Measurements from ENCODE around the gene OR2V2. TPM values are rescaled to one million over a fixed set of nuclear protein-coding genes. Genes with fewer than 3 reads are reported as not detected.
"Not testable (repeated sequence)": the region's sequence is repeated elsewhere in the genome, so short reads cannot be mapped to it uniquely, and the experiment has no call there.

The OR2V2 gene
- polyA plus RNA-seq, 1 experiment, result not detected

DNA sequence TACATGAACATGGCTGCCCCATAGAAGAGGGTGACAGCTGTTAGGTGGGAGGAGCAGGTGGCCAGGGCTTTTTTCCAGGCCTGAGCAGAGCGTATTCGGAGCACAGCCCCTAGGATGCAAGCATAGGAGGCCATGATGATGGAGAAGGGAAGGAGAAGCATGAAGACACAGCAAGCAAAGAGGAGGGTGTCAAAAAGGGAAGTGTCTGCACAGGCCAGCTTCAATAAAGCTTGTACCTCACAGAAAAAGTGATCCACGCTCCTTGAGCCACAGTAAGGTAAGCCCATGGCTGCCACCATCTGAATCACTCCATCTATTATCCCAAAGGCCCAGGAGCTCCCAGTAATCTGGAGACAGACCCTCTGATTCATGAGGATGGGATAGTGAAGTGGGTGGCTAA lies 22.9 kb upstream of the OR2V2 start:
- Histone ChIP-seq H3K27ac (ENCODE audit: low read depth, low read length) (no peak overlapping the region), H3K4me3 (ENCODE audit: low read depth, low read length) (no peak overlapping the region), H3K9me3 (ENCODE audit: control insufficient read depth, insufficient read depth, low read length) (no peaks in the 10 kb centered on the region; the same call in 1 of the 2 replicates), H3K27me3 (ENCODE audit: control insufficient read depth, insufficient read depth, low read length) (no peaks in the 10 kb centered on the region)
- ChIA-PET CTCF (interaction anchor here (1.1 kb wide), 1 partner anchor 31 kb away, joined by 3 read pairs; no protein-coding TSS in a partner anchor), POLR2A (no interaction called here)
- DNase-seq (ENCODE audit: low read depth, low spot score), result no peak
- TF ChIP-seq, protein P1, sequence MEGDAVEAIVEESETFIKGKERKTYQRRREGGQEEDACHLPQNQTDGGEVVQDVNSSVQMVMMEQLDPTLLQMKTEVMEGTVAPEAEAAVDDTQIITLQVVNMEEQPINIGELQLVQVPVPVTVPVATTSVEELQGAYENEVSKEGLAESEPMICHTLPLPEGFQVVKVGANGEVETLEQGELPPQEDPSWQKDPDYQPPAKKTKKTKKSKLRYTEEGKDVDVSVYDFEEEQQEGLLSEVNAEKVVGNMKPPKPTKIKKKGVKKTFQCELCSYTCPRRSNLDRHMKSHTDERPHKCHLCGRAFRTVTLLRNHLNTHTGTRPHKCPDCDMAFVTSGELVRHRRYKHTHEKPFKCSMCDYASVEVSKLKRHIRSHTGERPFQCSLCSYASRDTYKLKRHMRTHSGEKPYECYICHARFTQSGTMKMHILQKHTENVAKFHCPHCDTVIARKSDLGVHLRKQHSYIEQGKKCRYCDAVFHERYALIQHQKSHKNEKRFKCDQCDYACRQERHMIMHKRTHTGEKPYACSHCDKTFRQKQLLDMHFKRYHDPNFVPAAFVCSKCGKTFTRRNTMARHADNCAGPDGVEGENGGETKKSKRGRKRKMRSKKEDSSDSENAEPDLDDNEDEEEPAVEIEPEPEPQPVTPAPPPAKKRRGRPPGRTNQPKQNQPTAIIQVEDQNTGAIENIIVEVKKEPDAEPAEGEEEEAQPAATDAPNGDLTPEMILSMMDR (IDR thresholded peaks at IDR 0.05; ENCODE audit: low read depth, low read length), result no peak

DNA sequence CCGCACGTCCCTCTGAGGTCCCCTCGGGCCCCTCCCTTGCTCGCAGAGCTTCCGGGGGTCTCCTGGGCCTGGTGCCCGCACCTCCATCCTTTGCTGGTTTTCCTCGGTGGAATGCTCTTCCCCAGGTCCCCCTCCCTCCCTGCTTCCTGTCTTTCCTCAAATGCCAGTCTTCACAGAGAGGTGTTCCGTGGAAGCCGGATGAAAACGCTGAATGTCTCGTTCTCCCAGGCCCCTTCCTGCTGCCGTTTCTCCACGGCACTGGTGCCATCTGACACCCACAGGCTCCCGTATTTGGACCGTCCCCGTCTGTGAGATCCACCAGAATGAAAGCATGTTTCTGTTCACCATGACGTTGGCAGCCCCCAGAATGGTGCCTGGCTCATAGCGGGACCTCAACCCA lies 20.5 kb upstream of the OR2V2 start:
- DNase-seq (ENCODE audit: low read depth, low spot score), result no peak
- ChIA-PET POLR2A (no interaction called here), CTCF (no interaction called here)

DNA sequence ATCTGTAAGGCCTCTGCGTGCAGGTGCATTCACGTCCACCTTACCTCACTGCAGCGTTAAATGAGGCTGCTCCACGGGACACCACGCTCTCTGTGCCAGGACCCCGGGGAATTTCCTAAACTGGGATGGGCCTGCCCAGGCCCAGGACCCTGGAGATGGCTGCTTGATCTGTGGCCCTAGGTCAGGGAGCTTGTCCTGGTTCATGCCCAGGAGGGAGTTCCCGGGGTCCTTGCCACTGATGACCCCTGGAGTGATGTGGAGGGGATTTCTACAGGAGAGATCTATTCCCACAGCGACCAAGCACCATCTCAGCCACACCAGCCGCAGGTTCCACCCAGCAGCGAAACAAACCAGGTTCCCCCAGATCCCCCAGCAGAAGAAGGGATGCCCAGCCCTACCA lies 19.9 kb upstream of the OR2V2 start:
- Histone ChIP-seq H3K27ac (ENCODE audit: low read depth, low read length) (no peak overlapping the region), H3K27me3 (ENCODE audit: control insufficient read depth, insufficient read depth, low read length) (no peaks in the 10 kb centered on the region), H3K4me3 (ENCODE audit: low read depth, low read length) (no peak overlapping the region), H3K9me3 (ENCODE audit: control insufficient read depth, insufficient read depth, low read length) (no peaks in the 10 kb centered on the region; the same call in 1 of the 2 replicates)
- TF ChIP-seq, protein P1 (IDR thresholded peaks at IDR 0.05; ENCODE audit: low read depth, low read length), result no peak
- ChIA-PET CTCF (no interaction called here), POLR2A (no interaction called here)
- no peak for DNase-seq (ENCODE audit: low read depth, low spot score)

More for the DNA sequence above, 20.5 kb upstream of the OR2V2 start:
- Histone ChIP-seq H3K27me3 (ENCODE audit: control insufficient read depth, insufficient read depth, low read length) (no peaks in the 10 kb centered on the region), H3K4me3 (ENCODE audit: low read depth, low read length) (no peak overlapping the region), H3K27ac (ENCODE audit: low read depth, low read length) (no peak overlapping the region), H3K9me3 (ENCODE audit: control insufficient read depth, insufficient read depth, low read length) (no peaks in the 10 kb centered on the region; the same call in 1 of the 2 replicates)
- TF ChIP-seq, protein P1 (IDR thresholded peaks at IDR 0.05; ENCODE audit: low read depth, low read length), result no peak

DNA sequence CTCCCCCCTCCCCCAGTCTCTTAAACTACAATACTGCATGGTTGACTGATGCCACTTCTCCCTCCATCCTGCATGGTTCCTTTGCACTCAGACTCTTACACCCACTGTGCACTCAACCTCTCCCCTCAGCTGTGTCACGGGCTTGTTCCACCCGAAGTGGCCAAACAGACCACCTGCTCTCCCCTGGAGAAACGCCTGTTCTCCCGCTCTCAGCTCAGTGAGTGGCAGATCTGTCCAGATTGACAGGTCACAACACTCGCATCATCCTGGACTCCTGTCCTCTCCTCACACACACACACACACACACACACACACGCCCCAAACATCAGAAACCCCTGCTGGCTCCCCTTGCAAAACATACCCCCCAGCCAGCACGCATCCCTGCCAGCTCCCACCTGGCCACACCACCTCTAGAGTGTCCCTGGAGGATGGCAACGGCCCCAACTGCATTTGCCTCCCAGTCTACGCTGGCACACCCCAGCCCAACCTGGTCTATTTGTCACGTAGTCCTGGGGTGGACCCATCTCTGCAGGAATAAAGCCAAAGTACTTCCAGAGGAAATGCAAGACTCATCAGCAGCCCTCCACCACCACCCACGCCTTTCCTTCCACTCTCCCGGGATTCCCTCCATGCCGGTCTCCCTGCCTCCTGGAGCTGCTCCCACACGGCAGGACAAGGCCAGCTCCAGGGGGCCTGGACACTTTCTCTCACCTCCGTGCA lies 19.3 kb upstream of the OR2V2 start:
- Histone ChIP-seq H3K4me3 (ENCODE audit: low read depth, low read length) (no peak overlapping the region), H3K27ac (ENCODE audit: low read depth, low read length) (no peak overlapping the region), H3K9me3 (ENCODE audit: control insufficient read depth, insufficient read depth, low read length) (no peaks in the 10 kb centered on the region; the same call in 1 of the 2 replicates), H3K27me3 (ENCODE audit: control insufficient read depth, insufficient read depth, low read length) (no peaks in the 10 kb centered on the region)
- TF ChIP-seq, protein P1 (IDR thresholded peaks at IDR 0.05; ENCODE audit: low read depth, low read length), result no peak
- DNase-seq (ENCODE audit: low read depth, low spot score), result no peak
- CTCF ChIA-PET, result no interaction called here
- POLR2A ChIA-PET, result no interaction called here

DNA sequence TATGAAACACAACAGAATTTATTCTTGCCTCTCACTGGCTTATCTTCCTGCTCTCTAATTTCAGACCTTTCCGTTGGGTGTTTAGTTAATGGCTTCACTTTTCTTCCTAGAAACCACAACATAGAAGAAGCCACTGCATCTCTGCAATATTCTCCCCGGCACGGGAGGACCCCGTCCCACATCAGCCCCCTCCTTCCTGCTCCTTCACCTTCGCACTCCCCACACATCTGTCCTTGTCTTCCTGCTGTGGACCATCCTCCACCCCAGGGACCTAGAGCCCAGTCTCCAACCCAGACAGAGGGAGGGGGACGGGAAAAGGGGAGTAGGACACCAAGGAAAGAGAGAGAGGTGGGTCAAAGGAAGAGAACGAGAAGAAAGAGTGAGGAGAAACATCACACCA lies 17.8 kb upstream of the OR2V2 start:
- ChIA-PET CTCF (no interaction called here), POLR2A (no interaction called here)
- Histone ChIP-seq H3K27ac (ENCODE audit: low read depth, low read length) (no peak overlapping the region), H3K9me3 (ENCODE audit: control insufficient read depth, insufficient read depth, low read length) (no peaks in the 10 kb centered on the region; the same call in 1 of the 2 replicates), H3K27me3 (ENCODE audit: control insufficient read depth, insufficient read depth, low read length) (no peaks in the 10 kb centered on the region), H3K4me3 (ENCODE audit: low read depth, low read length) (no peak overlapping the region)
- TF ChIP-seq, protein P1 (IDR thresholded peaks at IDR 0.05; ENCODE audit: low read depth, low read length), result no peak
- no peak for DNase-seq (ENCODE audit: low read depth, low spot score)

DNA sequence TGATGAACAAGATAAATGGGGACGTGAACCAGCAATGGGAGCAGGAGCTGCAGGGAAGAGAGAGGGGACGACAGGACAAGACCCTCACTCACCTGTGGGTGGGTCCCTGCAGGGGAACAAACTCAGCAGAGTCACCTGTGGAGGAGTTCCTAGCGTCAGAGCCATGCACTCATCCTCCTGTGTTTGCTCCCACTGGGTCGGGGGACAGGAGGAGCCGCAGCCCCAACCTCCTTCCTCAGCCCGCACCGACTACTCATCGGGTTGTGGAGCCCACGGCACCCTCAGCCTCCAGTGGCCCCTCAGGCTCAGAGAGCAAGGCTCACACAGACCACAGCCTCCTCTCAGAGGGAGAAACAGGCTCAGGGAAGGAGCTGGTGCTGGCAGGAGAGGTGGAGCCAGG lies 17.3 kb upstream of the OR2V2 start:
- POLR2A ChIA-PET, result not testable (repeated sequence)

More for the DNA sequence above, 17.3 kb upstream of the OR2V2 start:
- H3K9me3 ChIP-seq (ENCODE audit: control insufficient read depth, insufficient read depth, low read length); H3K4me3 ChIP-seq (ENCODE audit: low read depth, low read length); H3K27me3 ChIP-seq (ENCODE audit: control insufficient read depth, insufficient read depth, low read length); H3K27ac ChIP-seq (ENCODE audit: low read depth, low read length); DNase-seq (ENCODE audit: low read depth, low spot score); CTCF ChIA-PET: not testable (repeated sequence)

Data from AG04450 (cell line).